ENCODE results near the gene CNTNAP2.

The CNTNAP2 gene

GRCh38 chr7:147516391-147516790, 1399.8 kb downstream of the CNTNAP2 start:
- peak; percentile 71 for DNase-seq

GRCh38 chr7:147519062-147519461, 1402.5 kb downstream of the CNTNAP2 start:
- peak; percentile 58 for DNase-seq

- peak; percentile 19 for DNase-seq
Measured at GRCh38 chr7:147523056-147523455, 1406.5 kb downstream of the CNTNAP2 start.

- no peak for DNase-seq
Measured at GRCh38 chr7:147524726-147525250, 1408.2 kb downstream of the CNTNAP2 start.

GRCh38 chr7:147525325-147525724, 1408.7 kb downstream of the CNTNAP2 start:
- no peak for DNase-seq

GRCh38 chr7:147535701-147536111, 1419.1 kb downstream of the CNTNAP2 start:
- DNase-seq = peak; percentile 92

GRCh38 chr7:147539685-147540084, 1423.1 kb downstream of the CNTNAP2 start:
- DNase-seq = no peak

- DNase-seq = no peak
Measured at GRCh38 chr7:147540743-147541142, 1424.1 kb downstream of the CNTNAP2 start.

- no peak for DNase-seq
Measured at GRCh38 chr7:147541261-147541660, 1424.7 kb downstream of the CNTNAP2 start.

- peak; percentile 21 for DNase-seq
Measured at GRCh38 chr7:147547252-147547897, 1430.8 kb downstream of the CNTNAP2 start.

- no peak for DNase-seq
Measured at GRCh38 chr7:147556317-147556716, 1439.7 kb downstream of the CNTNAP2 start.

- no peak for DNase-seq
Measured at GRCh38 chr7:147563669-147564068, 1447.1 kb downstream of the CNTNAP2 start.

- no peak for DNase-seq
Measured at GRCh38 chr7:147564786-147565476, 1448.3 kb downstream of the CNTNAP2 start.

GRCh38 chr7:147567043-147567442, 1450.4 kb downstream of the CNTNAP2 start:
- DNase-seq = no peak

- no peak for DNase-seq
Measured at GRCh38 chr7:147569116-147569913, 1452.7 kb downstream of the CNTNAP2 start.

GRCh38 chr7:147570390-147570789, 1453.8 kb downstream of the CNTNAP2 start:
- DNase-seq = peak; percentile 18

- no peak for DNase-seq
Measured at GRCh38 chr7:147571436-147572185, 1455.0 kb downstream of the CNTNAP2 start.

GRCh38 chr7:147578196-147578595, 1461.6 kb downstream of the CNTNAP2 start:
- DNase-seq = peak; percentile 8

- DNase-seq = no peak
Measured at GRCh38 chr7:147579148-147579547, 1462.5 kb downstream of the CNTNAP2 start.

- DNase-seq = no peak
Measured at GRCh38 chr7:147584771-147585193, 1468.2 kb downstream of the CNTNAP2 start.

GRCh38 chr7:147586110-147586509, 1469.5 kb downstream of the CNTNAP2 start:
- DNase-seq = no peak

GRCh38 chr7:147586526-147586925, 1469.9 kb downstream of the CNTNAP2 start:
- peak; percentile 20 for DNase-seq

Data from fibroblast of upper back skin (primary cell).